SH-SY5Y (cell line): ENCODE measurements around the gene CRYBG1.

Source experiments
- GATA2 ChIP-seq: IDR thresholded peaks from 2 replicates; pipeline ENCODE4 v1.6.1; 2011; ENCODE audit warnings: mild to moderate bottlenecking, low read depth, low read length
- GATA3 ChIP-seq: IDR thresholded peaks from 2 replicates; pipeline ENCODE4 v1.6.1; 2011; ENCODE audit warnings: low read depth, mild to moderate bottlenecking, low read length, moderate library complexity

- TF ChIP-seq GATA2 (no peak), GATA3 (no peak)
Measured at GRCh38 chr6:106469882-106470281, 109.4 kb downstream of the CRYBG1 start.
